G401 (cell line): ENCODE measurements around the gene RNF8. TPM values are rescaled to one million over a fixed set of nuclear protein-coding genes. Genes with fewer than 3 reads are reported as not detected.
"Not testable (repeated sequence)": the region's sequence is repeated elsewhere in the genome, so short reads cannot be mapped to it uniquely, and the experiment has no call there.

Experiments used
- DNase-seq: peaks from one replicate; pipeline ENCODE4 v3.0.0-alpha.2; 2015; ENCODE audit warnings: low spot score
- in situ Hi-C: cut with HindIII; loops from 2 replicates; pipeline ENCODE4 v1.10.0; 2016; ENCODE audit warnings: low sequenced_read_pairs, mixed read lengths
- total RNA-seq: library from RNA; depleted of rRNA; stranded (reverse); fragments of >200 nt; shearing (Covaris generic); gene quantifications from 2 replicates; pipeline ENCODE4 v1.2.3, GENCODE V29; 2014; rRNA removed

RNF8 gene, protein sequence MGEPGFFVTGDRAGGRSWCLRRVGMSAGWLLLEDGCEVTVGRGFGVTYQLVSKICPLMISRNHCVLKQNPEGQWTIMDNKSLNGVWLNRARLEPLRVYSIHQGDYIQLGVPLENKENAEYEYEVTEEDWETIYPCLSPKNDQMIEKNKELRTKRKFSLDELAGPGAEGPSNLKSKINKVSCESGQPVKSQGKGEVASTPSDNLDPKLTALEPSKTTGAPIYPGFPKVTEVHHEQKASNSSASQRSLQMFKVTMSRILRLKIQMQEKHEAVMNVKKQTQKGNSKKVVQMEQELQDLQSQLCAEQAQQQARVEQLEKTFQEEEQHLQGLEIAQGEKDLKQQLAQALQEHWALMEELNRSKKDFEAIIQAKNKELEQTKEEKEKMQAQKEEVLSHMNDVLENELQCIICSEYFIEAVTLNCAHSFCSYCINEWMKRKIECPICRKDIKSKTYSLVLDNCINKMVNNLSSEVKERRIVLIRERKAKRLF
- total RNA-seq: 35.7 and 57.9 TPM in 2 replicates

DNA sequence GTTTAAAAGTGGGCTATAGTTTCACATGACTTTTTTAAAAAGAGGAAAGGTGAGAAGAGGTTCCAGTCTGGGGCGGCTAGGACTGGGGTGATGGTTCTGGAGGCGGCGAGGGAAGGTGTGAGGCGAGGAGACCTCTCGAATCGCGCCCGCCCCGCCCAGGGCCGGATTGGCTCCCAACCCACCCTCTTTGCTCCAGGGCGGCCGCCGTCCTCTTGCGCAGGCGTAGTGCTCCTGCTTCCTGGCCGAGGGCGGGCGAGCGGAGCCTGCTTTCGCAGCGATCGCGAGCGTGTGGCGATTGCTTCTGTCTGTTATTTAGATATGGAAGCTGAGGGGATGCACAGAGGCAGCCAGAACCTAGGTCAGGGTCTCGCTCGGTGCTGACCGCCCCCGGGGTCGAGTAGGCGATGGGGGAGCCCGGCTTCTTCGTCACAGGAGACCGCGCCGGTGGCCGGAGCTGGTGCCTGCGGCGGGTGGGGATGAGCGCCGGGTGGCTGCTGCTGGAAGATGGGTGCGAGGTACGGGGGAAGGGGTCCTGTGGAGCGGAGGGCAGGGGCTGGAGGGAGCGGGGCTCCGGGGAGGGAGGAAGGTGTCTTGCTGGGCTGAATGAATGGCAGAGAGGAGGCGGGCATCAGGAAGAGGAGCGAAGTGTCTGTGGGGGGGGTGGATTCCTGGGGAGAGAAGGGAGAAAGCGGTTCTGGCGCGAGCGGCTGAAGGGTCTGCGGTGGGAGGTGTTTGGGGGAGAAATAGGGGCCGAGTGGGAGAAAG lies at the start of gene RNF8:
RNF8 (plus strand) TSS at position 223 of the 765 bp plus-strand sequence; CDS start at position 405, 182 bp downstream.
- DNase-seq: peak; percentile 87
- in situ Hi-C loops: no loop called here

GRCh38 chr6:37304766-37305165 lies 49.0 kb upstream of the RNF8 start:
- no peak for DNase-seq
- in situ Hi-C loops: no loop called here

GRCh38 chr6:37305841-37306425 lies 47.9 kb upstream of the RNF8 start:
- no peak for DNase-seq
- in situ Hi-C loops: no loop called here

DNA sequence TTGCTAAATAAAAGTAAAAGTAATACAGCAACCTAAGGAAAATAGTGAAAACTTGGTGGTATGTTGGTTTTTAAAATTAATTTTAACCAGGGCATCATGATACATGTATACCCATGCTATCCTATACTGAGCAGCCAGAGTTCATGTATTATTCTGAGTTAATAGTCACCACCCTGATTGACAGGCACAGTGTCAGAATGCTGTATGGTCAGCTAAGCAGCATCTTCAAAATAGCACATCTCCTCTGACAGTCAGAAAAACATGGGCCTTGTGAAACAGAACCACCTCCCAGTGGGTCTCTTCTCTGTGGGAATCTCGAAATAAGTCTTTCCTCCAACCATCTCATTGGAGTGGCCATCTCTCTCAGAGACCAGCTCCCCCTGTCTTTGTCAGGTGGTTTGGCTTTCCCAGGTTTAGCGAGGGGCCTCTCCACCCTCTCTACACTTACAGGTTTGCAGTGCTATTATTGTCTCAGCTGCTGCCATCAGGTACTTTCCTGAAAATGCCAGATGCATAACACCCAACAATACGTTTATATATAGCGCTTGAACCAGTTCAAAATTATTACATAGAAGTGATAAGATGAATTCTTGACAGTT lies 47.1 kb upstream of the RNF8 start:
- in situ Hi-C loops: no loop called here
- DNase-seq: no peak

GRCh38 chr6:37307484-37307883 lies 46.3 kb upstream of the RNF8 start:
- in situ Hi-C loops, DNase-seq: not testable (repeated sequence)

DNA sequence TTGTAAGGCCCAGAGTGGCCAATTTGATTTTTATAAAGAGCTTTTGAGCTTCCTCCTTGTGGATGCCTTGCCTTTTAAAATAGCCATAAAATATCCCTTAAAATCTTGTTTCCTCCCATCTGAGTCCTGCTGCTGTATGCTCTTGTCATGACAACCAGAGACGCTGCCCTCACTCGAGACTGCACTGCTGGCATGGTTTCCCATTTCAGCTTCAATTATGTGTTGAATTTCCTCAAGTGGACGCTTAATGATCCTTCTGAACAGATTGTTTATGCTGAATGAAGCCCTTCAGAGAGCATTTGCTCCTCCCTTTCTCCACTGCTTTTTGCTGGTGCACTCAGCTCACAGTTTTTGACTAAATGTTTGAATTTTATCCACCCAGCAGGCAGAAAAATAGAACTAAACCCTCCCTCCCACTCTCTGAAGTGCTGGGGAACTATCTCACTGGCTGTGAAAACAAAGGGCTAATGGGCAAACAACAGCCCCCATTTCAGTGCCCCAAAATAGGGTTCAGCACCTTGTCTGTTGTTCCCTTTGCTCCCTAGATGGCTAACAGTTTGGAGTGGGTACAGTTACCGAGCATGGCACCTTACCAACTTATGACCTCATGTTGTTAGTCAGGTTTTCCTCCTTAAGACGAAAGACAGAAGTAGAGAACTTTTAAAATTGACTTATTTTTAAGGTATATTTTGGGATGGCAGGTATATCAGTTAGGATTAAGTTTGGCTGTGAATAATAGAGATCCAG lies 45.5 kb upstream of the RNF8 start:
- DNase-seq: no peak
- in situ Hi-C loops: no loop called here

DNA sequence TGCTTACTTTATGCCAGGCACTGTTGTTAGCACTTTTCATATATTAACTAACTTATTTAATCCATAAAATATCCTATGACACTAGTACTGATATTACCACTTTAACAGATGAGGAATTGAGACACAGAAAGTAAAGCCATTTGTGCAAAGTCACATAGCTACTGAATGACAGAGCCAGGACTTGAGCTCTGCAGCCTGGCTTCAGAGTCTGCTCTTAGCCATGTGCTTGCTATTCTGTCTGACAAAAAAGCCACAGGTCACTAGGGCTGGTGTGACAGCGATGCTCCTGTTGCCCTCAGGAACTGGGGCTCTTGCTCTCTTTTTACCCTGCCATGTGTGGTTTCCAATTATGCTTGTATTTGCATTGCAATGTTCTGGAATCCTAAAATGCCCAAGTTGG lies 44.7 kb upstream of the RNF8 start:
- DNase-seq: no peak
- in situ Hi-C loops: no loop called here

DNA sequence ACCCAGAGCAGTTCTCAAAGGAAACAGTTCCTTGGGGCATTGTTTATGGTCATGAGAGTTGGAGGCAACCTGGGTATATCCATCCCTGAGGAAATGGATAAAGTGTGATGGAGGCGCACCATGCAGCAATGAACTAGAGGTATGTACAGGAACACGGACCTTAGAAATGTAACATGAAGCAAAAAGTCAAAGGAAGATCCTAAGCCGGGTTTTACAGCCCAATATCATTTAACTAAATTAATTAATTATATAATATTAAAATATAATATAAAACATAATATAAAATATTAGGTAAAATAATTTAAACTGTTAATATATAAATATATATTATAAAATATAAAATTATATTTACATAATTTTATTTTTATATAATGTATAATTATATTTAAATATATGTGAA lies 44.1 kb upstream of the RNF8 start:
- DNase-seq: no peak
- in situ Hi-C loops: no loop called here

- in situ Hi-C loops: no loop called here
- no peak for DNase-seq
Observed at GRCh38 chr6:37310966-37311365, 42.8 kb upstream of the RNF8 start.

- DNase-seq: no peak
- in situ Hi-C loops: no loop called here
Observed at GRCh38 chr6:37311741-37312473, 41.9 kb upstream of the RNF8 start.

DNA sequence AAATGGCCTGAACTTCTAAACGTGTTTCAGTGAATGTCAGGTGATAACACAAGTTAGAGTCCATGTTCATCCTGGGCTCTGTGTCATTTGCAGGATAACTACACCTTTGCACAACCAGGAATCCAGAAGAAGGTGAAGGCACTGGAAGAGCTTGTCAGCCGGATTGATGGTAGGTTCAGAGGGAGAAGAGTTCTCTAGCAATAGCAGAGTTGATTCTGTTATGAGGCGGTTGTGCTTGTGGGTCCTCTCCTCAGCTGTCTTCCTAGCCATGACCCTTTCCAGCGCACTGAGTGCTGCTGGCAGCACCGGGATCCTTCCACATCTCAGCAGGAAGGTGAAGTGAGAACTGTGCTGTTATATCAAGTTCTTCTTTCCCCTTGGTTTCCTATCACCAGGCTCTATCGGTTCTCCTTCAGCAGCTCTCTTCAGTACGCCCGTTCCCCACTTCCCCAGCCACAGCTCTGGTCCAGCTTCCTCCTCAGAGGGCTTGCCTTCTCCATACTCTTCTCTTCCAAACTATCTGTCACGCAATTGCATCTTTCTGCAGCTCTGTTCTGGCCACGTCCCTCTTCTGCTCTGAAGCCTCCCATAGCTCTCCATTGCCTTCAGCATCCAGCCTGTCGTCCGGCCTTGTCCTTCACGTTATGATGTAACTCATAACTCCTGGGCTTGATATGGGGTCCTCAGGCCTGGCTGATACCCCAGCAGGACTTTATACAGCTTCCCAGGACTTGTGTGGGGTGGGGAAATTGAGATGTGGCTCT lies 39.9 kb upstream of the RNF8 start:
- no peak for DNase-seq
- in situ Hi-C loops: no loop called here

DNA sequence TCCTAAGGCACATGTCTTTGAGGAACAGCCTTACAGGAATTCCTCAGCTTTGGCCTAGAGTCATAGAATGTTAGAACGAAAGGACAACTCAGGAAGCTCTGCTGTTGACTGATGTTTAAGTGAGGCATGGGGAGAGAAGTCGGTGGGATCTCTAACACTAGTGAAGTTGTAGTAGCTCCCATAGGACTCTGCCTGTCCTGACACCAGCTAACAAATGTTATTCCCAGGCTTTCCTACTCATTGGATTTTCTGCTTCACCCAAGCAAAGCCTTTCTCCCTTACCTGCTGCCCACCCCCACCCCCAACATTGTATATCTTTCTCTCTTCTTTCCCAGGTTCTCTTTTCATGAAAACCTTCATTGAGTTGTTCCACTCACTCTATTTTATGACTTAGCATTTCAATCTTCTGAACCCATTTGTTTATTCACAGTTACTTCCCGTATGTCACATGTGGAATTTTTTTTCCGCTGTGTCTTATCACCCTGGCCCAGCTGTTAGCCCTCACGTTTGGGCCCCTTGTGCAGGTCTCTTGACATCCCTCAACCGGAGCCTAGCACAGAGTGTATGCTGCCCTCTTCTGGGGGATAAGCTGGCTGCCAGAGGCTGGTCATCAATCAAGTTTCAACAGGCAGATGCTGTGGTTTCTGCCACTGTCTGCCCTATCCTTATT lies 39.2 kb upstream of the RNF8 start:
- DNase-seq: no peak
- in situ Hi-C loops: no loop called here

DNA sequence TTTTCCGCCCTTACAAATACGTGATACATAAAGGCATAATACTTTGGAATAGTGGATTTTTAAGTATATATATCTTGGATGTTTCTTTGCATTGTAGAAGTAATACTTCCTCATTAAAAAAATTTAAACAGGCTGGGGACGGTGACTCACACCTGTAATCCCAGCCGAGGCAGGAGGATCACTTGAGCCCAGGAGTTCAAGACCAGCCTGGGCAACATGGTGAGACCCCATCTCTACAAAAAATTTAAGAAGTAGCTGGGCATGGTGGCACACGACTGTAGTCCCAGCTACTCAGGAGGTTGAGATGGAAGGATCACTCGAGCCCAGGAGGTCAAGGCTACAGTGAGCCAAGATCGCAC lies 38.6 kb upstream of the RNF8 start:
- in situ Hi-C loops: no loop called here
- DNase-seq: no peak

GRCh38 chr6:37316071-37316470 lies 37.7 kb upstream of the RNF8 start:
- peak; percentile 91 for DNase-seq
- in situ Hi-C loops: no loop called here

GRCh38 chr6:37317312-37318038 lies 36.3 kb upstream of the RNF8 start:
- DNase-seq: no peak
- in situ Hi-C loops: no loop called here

- in situ Hi-C loops: no loop called here
- DNase-seq: no peak
Observed at GRCh38 chr6:37319156-37319555, 34.6 kb upstream of the RNF8 start.
